SK-N-SH (cell line): ENCODE results near the gene SDF2L1. TPM values are rescaled to one million over a fixed set of nuclear protein-coding genes. Genes with fewer than 3 reads are reported as not detected.

Experiments
- CTCF ChIA-PET: fragments of 300-600, 350-600 bp; formaldehyde crosslinking; extraction: SDS; loops from one replicate; lab custom pipeline; 2021; lab: Yijun Ruan, JAX
- POLR2A ChIA-PET: fragments of 350-600 bp; sonication (Branson Sonifier 250); formaldehyde crosslinking; extraction: SDS; loops from one replicate; lab custom pipeline; 2020; ENCODE audit warnings: antibody characterized with exemption, inconsistent platforms; lab: Yijun Ruan, JAX
- DNase-seq: peaks from one replicate; pipeline ENCODE4 v3.0.0; 2012
- H2AFZ ChIP-seq: fragments of 200-600 bp; sonication (generic); 2 replicates; pipeline ENCODE4 v1.8.1; 2016; ENCODE audit warnings: antibody characterized with exemption, mild to moderate bottlenecking, low read depth
- H3F3A ChIP-seq: fragments of 200-600 bp; sonication (generic); replicated peaks from 2 replicates; pipeline ENCODE3; 2016; ENCODE audit warnings: antibody characterized with exemption, mild to moderate bottlenecking; ENCODE audit not compliant: insufficient read depth
- H3K27ac ChIP-seq, 2 experiments: fragments of 200-500 bp in 1 of 2; fragments of 200-600 bp in 1 of 2; sonication (Bioruptor generic) in 1 of 2; sonication (generic), shearing (Covaris generic) in 1 of 2; 2 replicates each; pipeline versions ENCODE4 v1.5.1 to v1.6.1; 2014 to 2016; ENCODE audit warnings: low read depth in 2 of 2, inconsistent platforms in 1 of 2, low read length in 1 of 2, mild to moderate bottlenecking in 1 of 2, mixed read lengths in 1 of 2
- H3K27me3 ChIP-seq: fragments of 200-600 bp; sonication (generic), shearing (Covaris generic); 2 replicates; pipeline ENCODE4 v1.6.1; 2016; ENCODE audit warnings: mixed run types; ENCODE audit not compliant: insufficient read depth
- H3K36me3 ChIP-seq, 2 experiments: fragments of 200-500 bp in 1 of 2; fragments of 200-600 bp in 1 of 2; sonication (Bioruptor generic) in 1 of 2; sonication (generic) in 1 of 2; replicated peaks in 1 of 2; 2 replicates each; pipeline versions ENCODE3 to v1.5.1; 2014 to 2016; ENCODE audit warnings: low read length in 1 of 2, mild to moderate bottlenecking in 1 of 2; ENCODE audit not compliant: insufficient read depth in 2 of 2, control insufficient read depth in 1 of 2
- H3K4me1 ChIP-seq, 2 experiments: fragments of 200-500 bp in 1 of 2; fragments of 200-600 bp in 1 of 2; sonication (Bioruptor generic) in 1 of 2; sonication (generic), shearing (Covaris generic) in 1 of 2; 2 replicates each; pipeline versions ENCODE4 v1.5.1 to v1.6.1; 2014 to 2016; ENCODE audit warnings: low read depth in 1 of 2, low read length in 1 of 2, mixed run types in 1 of 2; ENCODE audit not compliant: insufficient read depth in 2 of 2, control insufficient read depth in 1 of 2
- H3K4me2 ChIP-seq: fragments of 200-600 bp; sonication (generic), shearing (Covaris generic); 2 replicates; pipeline ENCODE4 v1.6.1; 2017; ENCODE audit warnings: mixed run types
- H3K4me3 ChIP-seq, 2 experiments: fragments of 200-500 bp in 1 of 2; fragments of 200-600 bp in 1 of 2; sonication (Bioruptor generic) in 1 of 2; sonication (generic), shearing (Covaris generic) in 1 of 2; 2 replicates each; pipeline versions ENCODE4 v1.5.1 to v1.8.1; 2014 to 2016; ENCODE audit warnings: low read depth in 2 of 2, inconsistent platforms in 1 of 2, low read length in 1 of 2, mild to moderate bottlenecking in 1 of 2, mixed read lengths in 1 of 2, moderate library complexity in 1 of 2
- H3K79me2 ChIP-seq: fragments of 200-600 bp; sonication (generic); 2 replicates; pipeline ENCODE4 v1.8.1; 2017; ENCODE audit warnings: mild to moderate bottlenecking; ENCODE audit not compliant: insufficient read depth
- H3K9ac ChIP-seq: fragments of 200-600 bp; sonication (generic); 2 replicates; pipeline ENCODE4 v1.6.1; 2017; ENCODE audit warnings: mixed run types
- H3K9me2 ChIP-seq: fragments of 200-600 bp; sonication (generic); 2 replicates; pipeline ENCODE4 v1.6.1; 2017; ENCODE audit warnings: mixed run types
- H3K9me3 ChIP-seq: fragments of 200-600 bp; sonication (generic); 2 replicates; pipeline ENCODE4 v1.6.1; 2017; ENCODE audit warnings: mixed run types, mild to moderate bottlenecking, moderate library complexity
- H4K20me1 ChIP-seq: fragments of 200-600 bp; sonication (generic); 2 replicates; pipeline ENCODE4 v1.6.1; 2017; ENCODE audit warnings: mild to moderate bottlenecking, mixed run types; ENCODE audit not compliant: insufficient read depth
- EP300 ChIP-seq, 2 experiments: IDR thresholded peaks; 2 replicates each; pipeline versions ENCODE4 v1.4.0 to v1.6.1; 2012; ENCODE audit warnings: borderline replicate concordance in 1 of 2, low read depth in 1 of 2, low read length in 1 of 2
- FOXM1 ChIP-seq: IDR thresholded peaks from 2 replicates; pipeline ENCODE4 v1.4.0; 2012; ENCODE audit warnings: low read depth, mild to moderate bottlenecking
- GATA2 ChIP-seq: sonication (generic); formaldehyde crosslinking; IDR thresholded peaks from 2 replicates; pipeline ENCODE4 v1.5.0; 2020; ENCODE audit warnings: mild to moderate bottlenecking, missing genetic modification reagents
- JUND ChIP-seq: IDR thresholded peaks from 2 replicates; pipeline ENCODE4 v1.4.0; 2012
- NFIC ChIP-seq: IDR thresholded peaks from 2 replicates; pipeline ENCODE4 v1.4.0; 2012; ENCODE audit warnings: borderline replicate concordance
- NRF1 ChIP-seq: IDR thresholded peaks from 2 replicates; pipeline ENCODE4 v1.6.1; 2012; ENCODE audit warnings: low read depth, mild to moderate bottlenecking, low read length
- RCOR1 ChIP-seq: fragments of 150-350 bp; IDR thresholded peaks from 2 replicates; pipeline ENCODE4 v1.6.1; 2017; ENCODE audit warnings: antibody characterized with exemption, low read length
- TEAD4 ChIP-seq: IDR thresholded peaks from 2 replicates; pipeline ENCODE4 v1.4.0; 2012; ENCODE audit warnings: mild to moderate bottlenecking, borderline replicate concordance; ENCODE audit not compliant: insufficient read depth
- WGBS: methylation state at CpG from one replicate; pipeline ENCODE4 v1.1.6; 2017; ENCODE audit warnings: low lambda C conversion rate; 5-methylcytosine and 5-hydroxymethylcytosine counted together
- polyA plus RNA-seq, 3 experiments: library from polyadenylated mRNA; depleted of rRNA; stranded (reverse); fragments of >200 nt; gene quantifications; 2 replicates each; pipeline ENCODE4 v1.2.3, GENCODE V29; 2012
- TF ChIP-seq, protein P1 (sequence below): fragments of 150-350 bp; IDR thresholded peaks from 2 replicates; pipeline ENCODE4 v1.6.1; 2017; ENCODE audit warnings: antibody characterized with exemption, low read length, low read depth, borderline replicate concordance
- TF ChIP-seq, protein P2 (sequence below): IDR thresholded peaks from 2 replicates; pipeline ENCODE4; 2012
- TF ChIP-seq, protein P3 (sequence below): IDR thresholded peaks from 2 replicates; pipeline ENCODE4 v1.4.0; 2012; ENCODE audit warnings: low read depth

Gene SDF2L1
- polyA plus RNA-seq, 1 of the 3 experiments (the other 2 are of a cell fraction): 60.9 TPM

DNA sequence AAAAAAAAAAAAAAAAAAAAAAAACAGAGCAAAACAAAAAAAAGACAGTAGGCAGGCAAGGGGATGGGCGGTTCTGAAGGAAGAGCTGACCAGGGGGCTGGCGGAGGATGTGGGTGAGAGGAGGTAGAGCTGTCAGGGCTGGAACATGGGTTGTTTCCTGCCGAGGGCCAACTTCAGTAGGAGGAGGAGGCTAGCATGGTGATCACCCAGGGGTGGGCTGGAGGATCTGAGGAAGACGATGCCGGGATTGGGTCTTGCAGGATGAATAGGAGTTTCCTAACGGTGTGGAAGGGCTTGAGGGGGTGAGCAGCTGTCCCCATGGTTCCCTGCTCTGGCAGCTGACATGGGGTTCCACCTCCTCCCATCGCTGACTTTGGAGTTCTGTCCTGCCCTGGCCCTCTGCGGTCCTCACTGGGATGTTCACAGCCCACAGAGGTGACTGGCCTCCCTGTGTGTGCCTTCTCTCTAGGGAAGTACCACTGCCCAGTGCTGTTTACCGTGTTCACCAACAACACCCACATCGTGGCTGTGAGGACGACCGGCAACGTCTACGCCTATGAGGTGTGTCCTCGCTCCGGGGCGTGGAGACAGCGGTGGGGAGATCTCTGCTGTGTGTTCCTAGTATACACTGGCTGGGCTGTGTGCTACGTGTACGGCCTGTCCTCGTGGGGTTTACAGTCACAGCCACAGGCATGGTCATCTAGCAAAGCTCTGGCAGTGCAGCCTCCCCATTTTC lies 38.9 kb downstream of the SDF2L1 start:
- H3F3A ChIP-seq: no peaks in the 10 kb centered on the region
- no peak overlapping the region for H3K4me2 ChIP-seq
- no peaks in the 10 kb centered on the region for H3K79me2 ChIP-seq
- no peak for DNase-seq
- ChIA-PET CTCF (interaction anchor here (0.6 to 2.4 kb wide), 5 partner anchors 10 to 257 kb away, joined by 3 to 10 read pairs (median 3); no protein-coding TSS in a partner anchor), POLR2A (no interaction called here)
- H3K36me3 ChIP-seq: peaks cover 0 to 26% of the 10 kb centered on the region in 2 experiments
- no peak overlapping the region for H2AFZ ChIP-seq
- no peak overlapping the region for H3K4me3 ChIP-seq
- no peaks in the 10 kb centered on the region for H3K9me3 ChIP-seq
- H4K20me1 ChIP-seq: no peaks in the 10 kb centered on the region
- H3K9me2 ChIP-seq: no peaks in the 10 kb centered on the region
- H3K4me1 ChIP-seq: no peaks in the 10 kb centered on the region; a peak in 1 of 4 replicates
- 96% methylated on average over 20 of the region's 21 CpGs for WGBS
- no peaks in the 10 kb centered on the region for H3K27me3 ChIP-seq
- no peak overlapping the region for H3K27ac ChIP-seq
- H3K9ac ChIP-seq: no peak overlapping the region
- TF ChIP-seq, protein P1, sequence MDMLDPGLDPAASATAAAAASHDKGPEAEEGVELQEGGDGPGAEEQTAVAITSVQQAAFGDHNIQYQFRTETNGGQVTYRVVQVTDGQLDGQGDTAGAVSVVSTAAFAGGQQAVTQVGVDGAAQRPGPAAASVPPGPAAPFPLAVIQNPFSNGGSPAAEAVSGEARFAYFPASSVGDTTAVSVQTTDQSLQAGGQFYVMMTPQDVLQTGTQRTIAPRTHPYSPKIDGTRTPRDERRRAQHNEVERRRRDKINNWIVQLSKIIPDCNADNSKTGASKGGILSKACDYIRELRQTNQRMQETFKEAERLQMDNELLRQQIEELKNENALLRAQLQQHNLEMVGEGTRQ: no peak
- TF ChIP-seq, protein P2, sequence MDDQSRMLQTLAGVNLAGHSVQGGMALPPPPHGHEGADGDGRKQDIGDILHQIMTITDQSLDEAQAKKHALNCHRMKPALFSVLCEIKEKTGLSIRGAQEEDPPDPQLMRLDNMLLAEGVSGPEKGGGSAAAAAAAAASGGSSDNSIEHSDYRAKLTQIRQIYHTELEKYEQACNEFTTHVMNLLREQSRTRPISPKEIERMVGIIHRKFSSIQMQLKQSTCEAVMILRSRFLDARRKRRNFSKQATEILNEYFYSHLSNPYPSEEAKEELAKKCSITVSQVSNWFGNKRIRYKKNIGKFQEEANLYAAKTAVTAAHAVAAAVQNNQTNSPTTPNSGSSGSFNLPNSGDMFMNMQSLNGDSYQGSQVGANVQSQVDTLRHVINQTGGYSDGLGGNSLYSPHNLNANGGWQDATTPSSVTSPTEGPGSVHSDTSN: no peak
- TF ChIP-seq TEAD4: no peak
- TF ChIP-seq, protein P3, sequence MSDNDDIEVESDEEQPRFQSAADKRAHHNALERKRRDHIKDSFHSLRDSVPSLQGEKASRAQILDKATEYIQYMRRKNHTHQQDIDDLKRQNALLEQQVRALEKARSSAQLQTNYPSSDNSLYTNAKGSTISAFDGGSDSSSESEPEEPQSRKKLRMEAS: no peak

DNA sequence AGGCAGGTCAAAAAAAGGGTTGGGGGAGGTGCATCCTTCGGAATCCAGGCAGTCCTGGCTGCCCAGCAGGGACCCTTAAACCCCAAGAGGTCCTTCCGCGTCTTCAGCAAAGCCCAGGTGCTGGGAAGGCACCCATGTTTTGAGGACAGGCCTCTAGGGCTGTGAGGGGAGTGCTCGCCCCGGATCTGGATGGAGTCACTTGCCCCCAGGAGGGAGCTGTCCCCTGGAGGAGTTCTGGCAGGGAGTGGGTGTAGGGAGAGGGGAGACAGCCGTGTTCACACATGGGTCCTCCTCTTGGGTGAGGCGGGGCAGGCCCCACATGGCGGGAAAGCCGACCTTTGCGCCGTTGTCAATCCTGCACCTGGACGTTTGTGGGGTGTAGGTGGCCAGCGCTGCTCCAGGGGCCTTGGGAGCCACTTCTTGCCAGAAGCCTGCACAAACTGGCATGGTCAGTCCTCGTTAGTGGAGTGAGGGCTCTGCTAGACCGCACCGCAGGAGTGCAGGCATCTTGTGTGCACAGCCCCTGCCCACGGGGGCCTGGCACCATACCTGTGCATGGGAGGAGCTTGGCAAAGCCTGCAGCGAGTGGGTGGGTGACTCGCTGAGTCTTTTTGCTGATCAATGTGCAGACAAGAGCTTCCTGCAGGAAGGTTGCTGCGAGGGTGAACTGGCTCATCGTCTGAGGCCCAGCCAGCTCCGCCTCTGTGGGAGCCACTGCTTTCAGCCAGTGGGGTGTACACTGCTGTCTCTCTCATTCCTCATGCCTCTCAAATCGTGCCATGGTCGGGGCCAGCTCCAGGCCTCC lies 39.7 kb downstream of the SDF2L1 start:
- ChIA-PET CTCF (interaction anchor here (1.0 to 2.4 kb wide), 4 partner anchors 39 to 271 kb away, joined by 3 to 10 read pairs (median 4); partner anchors contain the start of gene PPM1F), POLR2A (interaction anchor here (1.0 kb wide), 1 partner anchor 12 kb away, joined by 4 read pairs; no protein-coding TSS in a partner anchor)

More for the DNA sequence above, 39.7 kb downstream of the SDF2L1 start:
- H3K9me3 ChIP-seq: no peaks in the 10 kb centered on the region
- TF ChIP-seq NRF1 (no peak), NFIC (no peak), JUND (no peak), RCOR1 (no peak), GATA2 (no peak), EP300 (IDR thresholded peaks at IDR 0.05; ENCODE audit: borderline replicate concordance in 1 of 2, low read depth in 1 of 2, low read length in 1 of 2) (no peak), TEAD4 (no peak), FOXM1 (no peak)
- TF ChIP-seq, all 33 proteins: peak for 0
- no peaks in the 10 kb centered on the region for H3F3A ChIP-seq
- no peak overlapping the region for H3K9ac ChIP-seq
- H3K4me3 ChIP-seq: no peak overlapping the region
- H3K4me2 ChIP-seq: no peak overlapping the region
- no peaks in the 10 kb centered on the region for H4K20me1 ChIP-seq
- no peaks in the 10 kb centered on the region for H3K9me2 ChIP-seq
- no peak for DNase-seq
- no peak overlapping the region for H2AFZ ChIP-seq
- H3K27me3 ChIP-seq: no peaks in the 10 kb centered on the region
- H3K4me1 ChIP-seq: no peaks in the 10 kb centered on the region; a peak in 1 of 4 replicates
- no peaks in the 10 kb centered on the region for H3K79me2 ChIP-seq
- peaks cover 0 to 32% of the 10 kb centered on the region in 2 experiments for H3K36me3 ChIP-seq
- WGBS: 90% methylated on average over 10 of the region's 24 CpGs
- H3K27ac ChIP-seq: no peak overlapping the region; a peak in 1 of 4 replicates
